ENCODE measurements around the gene STK24.

Gene STK24

DNA sequence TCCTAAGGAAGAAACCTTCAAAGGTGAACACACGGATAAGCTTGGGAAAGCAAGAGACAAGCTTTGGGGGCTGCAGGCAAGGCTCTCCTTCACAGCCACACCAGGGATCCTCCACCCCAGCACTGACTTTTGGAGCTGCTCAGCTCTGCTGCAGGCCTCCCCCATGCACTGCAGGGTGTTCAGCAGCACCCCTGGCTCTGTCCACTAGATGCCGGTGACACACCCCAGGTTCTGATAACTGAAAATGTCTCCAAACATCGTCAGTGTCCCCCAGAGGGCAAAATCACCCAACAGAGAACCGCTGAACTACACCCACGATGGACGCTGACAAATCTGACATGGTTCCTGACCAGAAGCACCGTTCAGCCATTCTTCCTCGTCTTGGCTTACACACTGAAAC is 90.5 kb downstream of the STK24 start:
- H3K4me3 ChIP-seq (ENCODE audit: low read length in 2 of 2): no peak overlapping the region
- H3K4me1 ChIP-seq (ENCODE audit: control insufficient read depth in 2 of 2, insufficient read depth in 1 of 2, low read depth in 1 of 2, low read length in 2 of 2): peaks cover 20 to 51% of the 10 kb centered on the region in 2 donors
- no peak overlapping the region for H3K9ac ChIP-seq (ENCODE audit: low read depth, low read length, poor library complexity)
- H3K18ac ChIP-seq (ENCODE audit: low read length): no peak overlapping the region
- peaks cover 11% of the 10 kb centered on the region for H3K79me1 ChIP-seq (ENCODE audit: low read depth, low read length)
- peaks cover 0 to 20% of the 10 kb centered on the region in 2 donors for H3K36me3 ChIP-seq (replicated peaks in 1 of 2; ENCODE audit: control insufficient read depth in 2 of 2, insufficient read depth in 2 of 2, low read length in 2 of 2)
- no peak overlapping the region for H3K27ac ChIP-seq (replicated peaks; ENCODE audit: low read length)
- WGBS, 2 donors (ENCODE audit: extremely low coverage in 2 of 2, insufficient read length in 2 of 2, insufficient replicate concordance in 1 of 2): no CpG with 5 or more reads among the region's 8 CpGs
- DNase-seq (ENCODE audit: low spot score): no peak
- H2BK12ac ChIP-seq (ENCODE audit: low read length): no peak overlapping the region
- no peak overlapping the region for H3K23ac ChIP-seq (ENCODE audit: low read depth, low read length, poor library complexity)
- H3K9me3 ChIP-seq (replicated peaks in 1 of 2; ENCODE audit: control insufficient read depth in 2 of 2, insufficient read depth in 1 of 2, low read depth in 1 of 2, low read length in 2 of 2): no peaks in the 10 kb centered on the region
- no peak overlapping the region for H4K8ac ChIP-seq (ENCODE audit: low read depth, low read length)
- H3K4ac ChIP-seq (ENCODE audit: low read length): no peak overlapping the region
- H3K4me2 ChIP-seq (ENCODE audit: insufficient read depth, low read length, poor library complexity, severe bottlenecking): no peak overlapping the region
- H2AK5ac ChIP-seq (ENCODE audit: low read depth, low read length): no peak overlapping the region
- H3K14ac ChIP-seq (ENCODE audit: low read length): no peak overlapping the region
- H2BK15ac ChIP-seq (ENCODE audit: low read length): no peak overlapping the region
- no peak overlapping the region for H4K91ac ChIP-seq (ENCODE audit: low read depth, low read length, poor library complexity)
- H2BK5ac ChIP-seq (ENCODE audit: low read length): no peak overlapping the region
- H2AFZ ChIP-seq (ENCODE audit: low read length): no peak overlapping the region
- H2BK120ac ChIP-seq (ENCODE audit: low read depth, low read length): no peak overlapping the region
- H3K27me3 ChIP-seq (ENCODE audit: control insufficient read depth in 3 of 3, insufficient read depth in 3 of 3, low read depth in 1 of 3, low read length in 3 of 3): no peaks in the 10 kb centered on the region

DNA sequence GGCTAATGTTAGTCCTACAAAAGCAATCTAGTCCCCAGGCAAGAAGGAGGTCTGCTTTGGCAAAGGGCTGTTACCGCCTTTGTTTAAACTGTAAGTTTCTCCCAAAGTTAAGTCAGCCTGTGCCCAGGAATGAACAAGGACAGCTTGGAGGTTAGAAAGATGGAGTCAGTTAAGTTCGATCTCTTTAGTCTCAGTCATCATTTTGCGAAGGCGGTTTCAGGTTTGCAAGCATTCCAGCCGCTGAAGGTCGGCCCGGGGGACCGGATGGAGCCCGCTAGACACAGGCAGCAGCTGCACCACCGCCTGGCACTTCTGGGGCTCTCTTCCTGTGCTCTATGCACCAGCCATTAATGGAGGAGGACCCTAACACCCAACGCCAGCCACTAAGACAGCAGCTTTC is 91.3 kb downstream of the STK24 start:
- no peak overlapping the region for H4K91ac ChIP-seq (ENCODE audit: low read depth, low read length, poor library complexity)
- no peak overlapping the region for H2BK5ac ChIP-seq (ENCODE audit: low read length)
- H3K79me1 ChIP-seq (ENCODE audit: low read depth, low read length): peaks cover 13% of the 10 kb centered on the region
- no peaks in the 10 kb centered on the region for H3K9me3 ChIP-seq (replicated peaks in 1 of 2; ENCODE audit: control insufficient read depth in 2 of 2, insufficient read depth in 1 of 2, low read depth in 1 of 2, low read length in 2 of 2)
- no peak overlapping the region for H3K23ac ChIP-seq (ENCODE audit: low read depth, low read length, poor library complexity)
- H3K4ac ChIP-seq (ENCODE audit: low read length): no peak overlapping the region
- H2BK12ac ChIP-seq (ENCODE audit: low read length): no peak overlapping the region
- H3K14ac ChIP-seq (ENCODE audit: low read length): no peak overlapping the region
- no peak overlapping the region for H2AFZ ChIP-seq (ENCODE audit: low read length)
- no peak overlapping the region for H2BK120ac ChIP-seq (ENCODE audit: low read depth, low read length)
- H3K4me3 ChIP-seq (ENCODE audit: low read length in 2 of 2): no peak overlapping the region
- H3K4me2 ChIP-seq (ENCODE audit: insufficient read depth, low read length, poor library complexity, severe bottlenecking): no peak overlapping the region
- no peak overlapping the region for H2AK5ac ChIP-seq (ENCODE audit: low read depth, low read length)
- no peak overlapping the region for H3K9ac ChIP-seq (ENCODE audit: low read depth, low read length, poor library complexity)
- no peak for DNase-seq (ENCODE audit: low spot score)
- H3K4me1 ChIP-seq (ENCODE audit: control insufficient read depth in 2 of 2, insufficient read depth in 1 of 2, low read depth in 1 of 2, low read length in 2 of 2): peaks cover 25 to 46% of the 10 kb centered on the region in 2 donors
- no peak overlapping the region for H4K8ac ChIP-seq (ENCODE audit: low read depth, low read length)
- H3K27ac ChIP-seq (replicated peaks; ENCODE audit: low read length): no peak overlapping the region
- peaks cover 3 to 23% of the 10 kb centered on the region in 2 donors for H3K36me3 ChIP-seq (replicated peaks in 1 of 2; ENCODE audit: control insufficient read depth in 2 of 2, insufficient read depth in 2 of 2, low read length in 2 of 2)
- H3K27me3 ChIP-seq (ENCODE audit: control insufficient read depth in 3 of 3, insufficient read depth in 3 of 3, low read depth in 1 of 3, low read length in 3 of 3): no peaks in the 10 kb centered on the region
- no peak overlapping the region for H2BK15ac ChIP-seq (ENCODE audit: low read length)
- WGBS, 2 donors (ENCODE audit: extremely low coverage in 2 of 2, insufficient read length in 2 of 2, insufficient replicate concordance in 1 of 2): no CpG with 5 or more reads among the region's 11 CpGs
- H3K18ac ChIP-seq (ENCODE audit: low read length): peak overlapping the region; percentile 54

DNA sequence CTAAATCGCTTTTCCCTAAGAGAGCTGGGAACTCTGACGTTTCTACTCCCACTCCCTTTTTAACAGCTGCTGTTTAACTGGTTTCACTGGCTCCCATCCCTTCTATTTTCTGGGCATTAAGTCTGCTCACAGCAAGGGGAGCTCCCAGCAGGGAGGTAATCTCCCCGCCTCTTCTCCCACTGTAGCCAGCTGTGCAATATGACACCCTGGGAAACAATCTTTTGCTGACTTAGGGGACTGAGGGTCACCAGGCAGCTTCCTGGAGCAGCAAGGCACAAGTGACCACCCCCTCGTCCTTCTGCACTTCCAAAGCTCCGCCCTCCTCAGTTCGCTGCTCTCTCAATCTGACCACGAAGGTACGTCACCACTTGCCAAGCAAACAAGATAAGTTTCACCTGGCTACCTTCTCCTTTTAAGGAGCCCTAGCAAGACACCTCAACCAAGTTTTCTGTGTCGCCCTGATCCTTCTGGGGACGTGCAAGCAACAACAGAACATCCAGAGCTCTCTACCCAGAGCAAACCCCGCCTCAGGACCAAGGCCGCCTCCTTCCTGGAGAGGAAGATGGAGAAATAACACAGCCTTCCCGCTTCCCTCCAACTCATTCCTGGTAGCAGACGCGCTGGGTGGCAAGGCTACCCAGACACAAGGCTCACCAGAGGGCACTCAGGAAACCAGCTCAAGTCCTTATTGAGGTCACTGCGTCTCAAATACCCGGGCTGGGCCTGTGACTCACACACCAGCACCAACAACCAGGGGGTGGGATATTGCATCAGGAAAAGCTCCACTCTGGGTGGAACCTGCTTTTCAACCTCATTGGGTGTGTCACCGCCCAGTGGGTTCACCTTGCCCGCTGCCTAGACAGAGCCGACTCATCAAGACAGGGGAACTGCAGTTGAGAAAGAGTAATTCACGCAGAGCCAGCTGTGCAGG is 92.4 kb downstream of the STK24 start:
- Histone ChIP-seq H2BK12ac (ENCODE audit: low read length) (no peak overlapping the region), H4K91ac (ENCODE audit: low read depth, low read length, poor library complexity) (no peak overlapping the region), H3K4me3 (ENCODE audit: low read length in 2 of 2) (no peak overlapping the region), H2BK5ac (ENCODE audit: low read length) (no peak overlapping the region), H4K8ac (ENCODE audit: low read depth, low read length) (no peak overlapping the region), H3K4ac (ENCODE audit: low read length) (no peak overlapping the region), H2BK120ac (ENCODE audit: low read depth, low read length) (no peak overlapping the region), H3K4me1 (ENCODE audit: control insufficient read depth in 2 of 2, insufficient read depth in 1 of 2, low read depth in 1 of 2, low read length in 2 of 2) (peaks cover 29 to 47% of the 10 kb centered on the region in 2 donors), H3K9ac (ENCODE audit: low read depth, low read length, poor library complexity) (no peak overlapping the region), H2AK5ac (ENCODE audit: low read depth, low read length) (no peak overlapping the region), H3K79me1 (ENCODE audit: low read depth, low read length) (peaks cover 13% of the 10 kb centered on the region), H3K27me3 (ENCODE audit: control insufficient read depth in 3 of 3, insufficient read depth in 3 of 3, low read depth in 1 of 3, low read length in 3 of 3) (no peaks in the 10 kb centered on the region), H2BK15ac (ENCODE audit: low read length) (no peak overlapping the region), H3K14ac (ENCODE audit: low read length) (no peak overlapping the region), H3K36me3 (replicated peaks in 1 of 2; ENCODE audit: control insufficient read depth in 2 of 2, insufficient read depth in 2 of 2, low read length in 2 of 2) (peaks cover 3 to 22% of the 10 kb centered on the region in 2 donors), H3K4me2 (ENCODE audit: insufficient read depth, low read length, poor library complexity, severe bottlenecking) (peak overlapping the region; percentile 52), H3K23ac (ENCODE audit: low read depth, low read length, poor library complexity) (no peak overlapping the region), H3K9me3 (replicated peaks in 1 of 2; ENCODE audit: control insufficient read depth in 2 of 2, insufficient read depth in 1 of 2, low read depth in 1 of 2, low read length in 2 of 2) (no peaks in the 10 kb centered on the region), H3K18ac (ENCODE audit: low read length) (peak overlapping the region; percentile 9), H2AFZ (ENCODE audit: low read length) (no peak overlapping the region), H3K27ac (replicated peaks; ENCODE audit: low read length) (peak overlapping the region; percentile 72)
- DNase-seq (ENCODE audit: low spot score): peak; percentile 61
- no CpG with 5 or more reads among the region's 21 CpGs for WGBS, 2 donors (ENCODE audit: extremely low coverage in 2 of 2, insufficient read length in 2 of 2, insufficient replicate concordance in 1 of 2)

DNA sequence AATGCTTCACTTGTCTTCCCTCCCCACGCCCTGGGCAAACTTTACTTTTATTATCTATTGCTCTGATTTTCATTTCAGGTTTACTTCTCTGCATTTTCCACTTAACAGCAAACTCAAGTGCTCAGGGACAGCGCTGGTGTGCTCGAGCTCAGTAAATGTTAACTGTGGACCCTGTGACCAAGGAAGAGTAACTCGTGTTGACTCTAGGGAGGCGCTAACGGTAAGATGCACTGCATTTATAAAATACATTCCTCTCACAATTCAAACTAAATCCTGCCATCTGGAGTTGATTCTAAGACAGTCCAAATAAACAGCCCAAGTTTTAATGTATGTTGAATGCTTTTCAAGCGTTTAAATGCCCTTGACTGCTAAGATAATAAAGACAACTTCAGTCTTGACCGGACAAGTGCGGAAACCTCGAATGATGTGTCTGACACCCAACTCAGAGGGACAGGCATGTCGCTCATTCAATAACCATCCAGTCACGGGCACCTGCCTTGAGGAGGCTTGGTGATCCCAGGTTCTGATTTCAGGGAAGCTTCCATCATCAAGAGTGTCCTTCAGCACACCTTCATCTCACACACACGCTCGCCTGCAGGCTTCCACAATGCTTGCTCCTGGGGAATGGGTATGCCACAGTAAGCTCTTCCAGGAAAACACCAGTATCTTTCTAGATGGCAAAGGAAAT is 93.2 kb downstream of the STK24 start:
- no peak overlapping the region for H3K9ac ChIP-seq (ENCODE audit: low read depth, low read length, poor library complexity)
- peaks cover 9% of the 10 kb centered on the region for H3K79me1 ChIP-seq (ENCODE audit: low read depth, low read length)
- H3K27ac ChIP-seq (replicated peaks; ENCODE audit: low read length): peak overlapping the region; percentile 45
- H3K23ac ChIP-seq (ENCODE audit: low read depth, low read length, poor library complexity): no peak overlapping the region
- H3K27me3 ChIP-seq (ENCODE audit: control insufficient read depth in 3 of 3, insufficient read depth in 3 of 3, low read depth in 1 of 3, low read length in 3 of 3): no peaks in the 10 kb centered on the region
- no peak overlapping the region for H3K4me3 ChIP-seq (ENCODE audit: low read length in 2 of 2)
- H2AFZ ChIP-seq (ENCODE audit: low read length): no peak overlapping the region
- H2BK12ac ChIP-seq (ENCODE audit: low read length): no peak overlapping the region
- no peak overlapping the region for H2BK120ac ChIP-seq (ENCODE audit: low read depth, low read length)
- H2BK5ac ChIP-seq (ENCODE audit: low read length): no peak overlapping the region
- H3K18ac ChIP-seq (ENCODE audit: low read length): no peak overlapping the region
- H2BK15ac ChIP-seq (ENCODE audit: low read length): no peak overlapping the region
- no peak for DNase-seq (ENCODE audit: low spot score)
- no peak overlapping the region for H3K4ac ChIP-seq (ENCODE audit: low read length)
- peaks cover 3 to 20% of the 10 kb centered on the region in 2 donors for H3K36me3 ChIP-seq (replicated peaks in 1 of 2; ENCODE audit: control insufficient read depth in 2 of 2, insufficient read depth in 2 of 2, low read length in 2 of 2)
- no peaks in the 10 kb centered on the region for H3K9me3 ChIP-seq (replicated peaks in 1 of 2; ENCODE audit: control insufficient read depth in 2 of 2, insufficient read depth in 1 of 2, low read depth in 1 of 2, low read length in 2 of 2)
- peak overlapping the region; percentile 52 for H3K4me2 ChIP-seq (ENCODE audit: insufficient read depth, low read length, poor library complexity, severe bottlenecking)
- peaks cover 32 to 48% of the 10 kb centered on the region in 2 donors for H3K4me1 ChIP-seq (ENCODE audit: control insufficient read depth in 2 of 2, insufficient read depth in 1 of 2, low read depth in 1 of 2, low read length in 2 of 2)
- H2AK5ac ChIP-seq (ENCODE audit: low read depth, low read length): no peak overlapping the region
- no CpG with 5 or more reads among the region's 14 CpGs for WGBS, 2 donors (ENCODE audit: extremely low coverage in 2 of 2, insufficient read length in 2 of 2, insufficient replicate concordance in 1 of 2)
- H4K8ac ChIP-seq (ENCODE audit: low read depth, low read length): no peak overlapping the region
- no peak overlapping the region for H3K14ac ChIP-seq (ENCODE audit: low read length)
- no peak overlapping the region for H4K91ac ChIP-seq (ENCODE audit: low read depth, low read length, poor library complexity)

Data from neuronal stem cell (in vitro differentiated cells).